Natural killer cell (primary cell): ENCODE results near the gene DISC1. TPM values are rescaled to one million over a fixed set of nuclear protein-coding genes. Genes with fewer than 3 reads are reported as not detected.
"Not testable (repeated sequence)": the region's sequence is repeated elsewhere in the genome, so short reads cannot be mapped to it uniquely, and the experiment has no call there.

ENCODE experiments used
- ATAC-seq, 3 donors: fragments of 150-1000 bp in 2 of 3; fragments of 200-7000 bp in 1 of 3; cut with Tn5 transposase; 1 replicate in 1 of 3; 2 replicates in 2 of 3; pipeline ENCODE4 v1.10.0; 2021; ENCODE audit warnings: mild to moderate bottlenecking in 2 of 3, moderate library complexity in 2 of 3
- DNase-seq, 2 donors: peaks; one replicate each; pipeline versions ENCODE4 v3.0.0 to v3.0.0-alpha.2; 2013 to 2021; ENCODE audit warnings: mixed read lengths in 1 of 2
- H3K27ac ChIP-seq: one replicate; pipeline ENCODE4 v1.5.1; 2013; ENCODE audit warnings: mild to moderate bottlenecking, low read length
- H3K27me3 ChIP-seq: one replicate; pipeline ENCODE4 v1.6.1; 2013; ENCODE audit warnings: low read length; ENCODE audit not compliant: control insufficient read depth, insufficient read depth
- H3K36me3 ChIP-seq: one replicate; pipeline ENCODE4 v1.6.1; 2013; ENCODE audit warnings: low read length; ENCODE audit not compliant: control insufficient read depth, insufficient read depth
- H3K4me1 ChIP-seq: one replicate; pipeline ENCODE4 v1.6.1; 2013; ENCODE audit warnings: low read length; ENCODE audit not compliant: control insufficient read depth, insufficient read depth
- H3K4me3 ChIP-seq: one replicate; pipeline ENCODE4 v1.5.1; 2013; ENCODE audit warnings: low read length
- H3K9me3 ChIP-seq: one replicate; pipeline ENCODE4 v1.6.1; 2013; ENCODE audit warnings: low read length; ENCODE audit not compliant: control insufficient read depth, insufficient read depth
- H3K27ac Mint-ChIP-seq, 2 donors: one replicate each; pipeline ENCODE4 v1.8.0; 2022; ENCODE audit warnings: mild to moderate bottlenecking in 2 of 2, mixed read lengths in 2 of 2, moderate library complexity in 1 of 2
- H3K27me3 Mint-ChIP-seq, 2 donors: one replicate each; pipeline ENCODE4 v1.8.0; 2022; ENCODE audit warnings: low read depth in 2 of 2, mixed read lengths in 2 of 2
- H3K36me3 Mint-ChIP-seq: one replicate; pipeline ENCODE4 v1.8.0; 2022; ENCODE audit warnings: mixed read lengths
- H3K4me1 Mint-ChIP-seq, 2 donors: one replicate each; pipeline ENCODE4 v1.8.0; 2022; ENCODE audit warnings: mixed read lengths in 2 of 2
- H3K4me3 Mint-ChIP-seq: one replicate; pipeline ENCODE4 v1.8.0; 2022; ENCODE audit warnings: mild to moderate bottlenecking, moderate library complexity, mixed read lengths
- H3K9me3 Mint-ChIP-seq, 2 donors: one replicate each; pipeline ENCODE4 v1.8.0; 2022; ENCODE audit warnings: mixed read lengths in 2 of 2
- WGBS: methylation state at CpG from one replicate; pipeline ENCODE4 v1.1.7; 2013; ENCODE audit warnings: missing lambda C conversion rate; ENCODE audit not compliant: insufficient coverage; 5-methylcytosine and 5-hydroxymethylcytosine counted together
- intact Hi-C: fragments of 100-400 bp; cut with micrococcal nuclease; formaldehyde crosslinking; loops from one replicate; pipeline ENCODE4 v1.14.2; 2022
- total RNA-seq, 4 donors: library from RNA; stranded (reverse); fragments of 120-200 nt in 1 of 4; gene quantifications; one replicate each; pipeline versions ENCODE4 v1.2.3 to v1.2.4, GENCODE V29; 2013 to 2022
- TF ChIP-seq, protein P1 (sequence below): fragments of 200-600 bp; IDR thresholded peaks from one replicate; pipeline ENCODE4 v1.8.0; 2022; ENCODE audit warnings: antibody characterized with exemption

The DISC1 gene
- total RNA-seq, 3 donors from 2014 or later (not counting 1 experiment from before 2014, with no cell fraction given) = 5.9 to 10.7 (median 9.7) TPM

DNA sequence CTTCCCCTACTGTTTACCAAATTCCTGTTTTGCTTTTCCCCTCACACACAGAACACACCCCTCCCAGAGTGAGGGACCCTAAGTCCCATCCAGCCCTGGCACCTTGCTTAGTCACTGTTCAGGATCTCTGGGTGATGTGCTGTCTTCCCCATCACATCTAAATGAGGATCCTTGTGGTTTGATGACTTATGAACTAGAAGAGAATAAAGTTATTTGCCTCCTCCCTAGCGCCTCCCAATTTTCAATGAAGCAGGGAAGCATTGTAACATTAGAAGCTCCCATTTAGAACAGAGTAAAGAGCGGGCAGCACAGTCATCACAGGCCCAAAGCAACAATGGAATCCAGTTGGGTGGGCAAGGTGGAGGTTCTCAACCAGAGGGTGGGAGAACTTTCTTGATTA lies 27.0 kb downstream of the DISC1 start:
- H3K27ac ChIP-seq = no peak overlapping the region
- TF ChIP-seq, protein P1, sequence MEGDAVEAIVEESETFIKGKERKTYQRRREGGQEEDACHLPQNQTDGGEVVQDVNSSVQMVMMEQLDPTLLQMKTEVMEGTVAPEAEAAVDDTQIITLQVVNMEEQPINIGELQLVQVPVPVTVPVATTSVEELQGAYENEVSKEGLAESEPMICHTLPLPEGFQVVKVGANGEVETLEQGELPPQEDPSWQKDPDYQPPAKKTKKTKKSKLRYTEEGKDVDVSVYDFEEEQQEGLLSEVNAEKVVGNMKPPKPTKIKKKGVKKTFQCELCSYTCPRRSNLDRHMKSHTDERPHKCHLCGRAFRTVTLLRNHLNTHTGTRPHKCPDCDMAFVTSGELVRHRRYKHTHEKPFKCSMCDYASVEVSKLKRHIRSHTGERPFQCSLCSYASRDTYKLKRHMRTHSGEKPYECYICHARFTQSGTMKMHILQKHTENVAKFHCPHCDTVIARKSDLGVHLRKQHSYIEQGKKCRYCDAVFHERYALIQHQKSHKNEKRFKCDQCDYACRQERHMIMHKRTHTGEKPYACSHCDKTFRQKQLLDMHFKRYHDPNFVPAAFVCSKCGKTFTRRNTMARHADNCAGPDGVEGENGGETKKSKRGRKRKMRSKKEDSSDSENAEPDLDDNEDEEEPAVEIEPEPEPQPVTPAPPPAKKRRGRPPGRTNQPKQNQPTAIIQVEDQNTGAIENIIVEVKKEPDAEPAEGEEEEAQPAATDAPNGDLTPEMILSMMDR = no peak
- peaks cover 0 to 11% of the 10 kb centered on the region in 2 donors for H3K4me1 Mint-ChIP-seq
- H3K4me3 ChIP-seq = no peak overlapping the region
- H3K36me3 Mint-ChIP-seq = no peaks in the 10 kb centered on the region
- peaks cover 17 to 25% of the 10 kb centered on the region in 2 donors for H3K27me3 Mint-ChIP-seq
- H3K36me3 ChIP-seq = no peaks in the 10 kb centered on the region
- ATAC-seq (no peak), DNase-seq (no peak)
- H3K4me3 Mint-ChIP-seq = no peak overlapping the region
- 100% methylated on average over 2 of the region's 2 CpGs for WGBS
- no peak overlapping the region for H3K27ac Mint-ChIP-seq
- H3K9me3 Mint-ChIP-seq = no peaks in the 10 kb centered on the region
- no peaks in the 10 kb centered on the region for H3K9me3 ChIP-seq
- H3K4me1 ChIP-seq = peaks cover 4% of the 10 kb centered on the region
- intact Hi-C loops = no loop called here
- no peaks in the 10 kb centered on the region for H3K27me3 ChIP-seq

DNA sequence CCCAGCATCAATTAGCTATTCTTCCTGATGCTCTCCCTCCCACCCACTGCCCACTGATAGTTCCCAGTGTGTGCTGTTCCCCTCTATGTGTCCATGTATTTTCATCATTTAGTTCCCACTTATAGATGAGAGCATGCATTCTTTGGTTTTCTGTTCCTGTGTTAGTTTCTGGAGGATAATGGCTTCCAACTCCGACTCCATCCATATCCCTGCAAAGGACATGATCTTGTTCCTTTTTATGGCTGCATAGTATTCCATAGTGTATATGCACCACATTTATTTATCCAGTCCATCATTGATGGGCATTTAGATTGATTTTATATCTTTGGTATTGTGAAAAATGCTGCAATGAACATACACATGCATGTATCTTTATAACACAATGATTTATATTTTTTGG lies 30.2 kb downstream of the DISC1 start:
- no peaks in the 10 kb centered on the region for H3K9me3 ChIP-seq
- H3K27ac ChIP-seq = no peak overlapping the region
- Mint-ChIP-seq H3K4me3 (no peak overlapping the region), H3K27ac (no peak overlapping the region), H3K27me3 (peaks cover 16 to 33% of the 10 kb centered on the region in 2 donors), H3K36me3 (peaks cover 8% of the 10 kb centered on the region), H3K4me1 (no peaks in the 10 kb centered on the region), H3K9me3 (no peaks in the 10 kb centered on the region)
- DNase-seq (no peak), ATAC-seq (no peak)
- intact Hi-C loops = no loop called here
- H3K4me1 ChIP-seq = peaks cover 2% of the 10 kb centered on the region
- no CpG with 5 or more reads among the region's 1 CpG for WGBS
- TF ChIP-seq, protein P1 = no peak
- H3K4me3 ChIP-seq = no peak overlapping the region
- H3K36me3 ChIP-seq = no peaks in the 10 kb centered on the region
- H3K27me3 ChIP-seq = no peaks in the 10 kb centered on the region

DNA sequence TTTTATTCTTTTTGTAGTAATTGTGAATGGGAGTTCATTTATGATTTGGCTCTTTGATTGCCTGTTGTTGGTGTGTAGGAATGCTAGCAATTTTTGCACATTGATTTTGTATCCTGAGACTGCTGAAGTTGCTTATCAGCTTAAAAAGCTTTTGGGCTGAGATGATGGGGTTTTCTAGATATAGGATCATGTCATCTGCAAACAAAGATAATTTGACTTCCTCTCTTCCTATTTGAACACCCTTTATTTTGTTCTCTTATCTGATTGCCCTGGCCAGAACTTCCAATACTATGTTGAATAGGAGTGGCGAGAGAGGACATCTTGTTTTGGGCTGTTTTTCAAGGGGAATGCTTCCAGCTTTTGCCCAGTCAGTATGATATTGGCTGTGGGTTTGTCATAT lies 31.6 kb downstream of the DISC1 start:
- 100% methylated on average over 1 of the region's 1 CpG for WGBS
- DNase-seq, intact Hi-C loops, H3K27ac Mint-ChIP-seq, H3K9me3 Mint-ChIP-seq, H3K36me3 ChIP-seq, H3K4me1 Mint-ChIP-seq, H3K9me3 ChIP-seq, ATAC-seq, H3K27ac ChIP-seq, H3K4me1 ChIP-seq, H3K4me3 ChIP-seq, H3K4me3 Mint-ChIP-seq, H3K27me3 ChIP-seq: not testable (repeated sequence)
- Mint-ChIP-seq H3K36me3 (peaks cover 16% of the 10 kb centered on the region), H3K27me3 (peaks cover 20 to 33% of the 10 kb centered on the region in 2 donors)

DNA sequence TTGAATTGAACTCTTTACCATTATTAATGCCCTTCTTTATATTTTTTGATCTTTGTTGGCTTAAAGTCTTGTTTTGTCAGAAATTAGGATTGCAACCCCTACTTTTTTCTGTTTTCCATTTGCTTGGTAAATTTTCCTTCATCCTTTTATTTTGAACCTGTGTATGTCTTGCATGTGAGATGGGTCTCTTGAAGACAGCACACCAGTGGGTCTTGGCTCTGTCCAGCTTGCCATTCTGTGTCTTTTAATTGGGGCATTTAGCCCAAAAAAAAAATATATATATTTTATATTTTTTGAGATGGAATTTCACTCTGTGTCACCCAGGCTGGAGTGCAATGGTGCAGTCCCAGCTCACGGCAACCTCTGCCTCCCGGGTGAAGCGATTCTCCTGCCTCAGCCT lies 33.6 kb downstream of the DISC1 start:
- intact Hi-C loops = no loop called here
- peaks cover 6% of the 10 kb centered on the region for H3K9me3 ChIP-seq
- Mint-ChIP-seq H3K27me3 (peaks cover 27 to 33% of the 10 kb centered on the region in 2 donors), H3K9me3 (peaks cover 0 to 3% of the 10 kb centered on the region in 2 donors), H3K4me1 (no peaks in the 10 kb centered on the region), H3K36me3 (peaks cover 26% of the 10 kb centered on the region), H3K27ac (no peak overlapping the region), H3K4me3 (no peak overlapping the region)
- 97% methylated on average over 3 of the region's 3 CpGs for WGBS
- no peak for ATAC-seq
- no peak overlapping the region for H3K27ac ChIP-seq
- no peaks in the 10 kb centered on the region for H3K36me3 ChIP-seq
- no peak for DNase-seq
- H3K27me3 ChIP-seq = no peaks in the 10 kb centered on the region
- H3K4me1 ChIP-seq = no peaks in the 10 kb centered on the region
- TF ChIP-seq, protein P1 = no peak
- H3K4me3 ChIP-seq = no peak overlapping the region
